Suprapubic skin (tissue), 4 donors: ENCODE data around the gene ERP27. TPM values are rescaled to one million over a fixed set of nuclear protein-coding genes. Genes with fewer than 3 reads are reported as not detected.

ENCODE experiments used
- DNase-seq, 2 donors: peaks; one replicate each; pipeline ENCODE4 v3.0.0-alpha.2; 2019; ENCODE audit warnings: low spot score in 2 of 2
- H3K27ac ChIP-seq: fragments of 200-600 bp; sonication (generic); one replicate; pipeline ENCODE4 v1.5.1; 2019
- H3K27me3 ChIP-seq: fragments of 200-600 bp; sonication (generic); one replicate; pipeline ENCODE4 v1.5.1; 2019
- H3K36me3 ChIP-seq: fragments of 200-600 bp; sonication (generic); one replicate; pipeline ENCODE4 v1.5.1; 2019
- H3K4me1 ChIP-seq: fragments of 200-600 bp; sonication (generic); one replicate; pipeline ENCODE4 v1.5.1; 2019
- H3K4me3 ChIP-seq: fragments of 200-600 bp; sonication (generic); one replicate; pipeline ENCODE4 v1.5.1; 2019; ENCODE audit warnings: mild to moderate bottlenecking
- H3K9me3 ChIP-seq: fragments of 200-600 bp; sonication (generic); one replicate; pipeline ENCODE4 v1.5.1; 2019
- CTCF ChIP-seq, 2 donors: fragments of 200-600 bp in 1 of 2; fragments of 450-650 bp in 1 of 2; sonication (generic) in 1 of 2; IDR thresholded peaks; one replicate each; pipeline ENCODE4 v1.5.1; 2016 to 2019; ENCODE audit warnings: antibody characterized with exemption in 2 of 2, mild to moderate bottlenecking in 1 of 2, moderate library complexity in 1 of 2
- EP300 ChIP-seq: sonication (generic); formaldehyde crosslinking; IDR thresholded peaks from one replicate; pipeline ENCODE4 v1.6.1; 2017; ENCODE audit warnings: antibody characterized with exemption
- POLR2A ChIP-seq, 2 donors: fragments of 450-650 bp; IDR thresholded peaks; one replicate each; pipeline ENCODE4 v1.6.1; 2017; ENCODE audit warnings: antibody characterized with exemption in 2 of 2, mild to moderate bottlenecking in 2 of 2, moderate library complexity in 2 of 2
- POLR2AphosphoS5 ChIP-seq, 3 donors: sonication (generic); formaldehyde crosslinking; IDR thresholded peaks; one replicate each; pipeline ENCODE4 v1.6.1; 2017; ENCODE audit warnings: antibody characterized with exemption in 3 of 3
- WGBS: methylation state at CpG from one replicate; pipeline ENCODE4 v1.1.5; 2018; 5-methylcytosine and 5-hydroxymethylcytosine counted together
- total RNA-seq, 4 donors: library from RNA; depleted of rRNA; stranded (reverse); fragments of >200 nt; gene quantifications; one replicate each; pipeline ENCODE4 v1.1.0, GENCODE V29; 2016

ERP27 gene
- total RNA-seq, 4 donors from 2014 or later: 0.21 to 2.5 (median 0.91) TPM; not detected in 1

- WGBS: 81% methylated on average over 4 of the region's 4 CpGs
- no peaks in the 10 kb centered on the region for H3K36me3 ChIP-seq
- TF ChIP-seq POLR2AphosphoS5 (IDR thresholded peaks at IDR 0.05) (no peak), CTCF (IDR thresholded peaks at IDR 0.05) (no peak), EP300 (no peak), POLR2A (IDR thresholded peaks at IDR 0.05) (no peak)
These were observed 37.1 kb upstream of the ERP27 start for GRCh38 chr12:14975457-14975856.

GRCh38 chr12:14974633-14975032, 36.3 kb upstream of the ERP27 start:
- no peaks in the 10 kb centered on the region for H3K4me1 ChIP-seq
- H3K9me3 ChIP-seq: no peaks in the 10 kb centered on the region
- no peaks in the 10 kb centered on the region for H3K36me3 ChIP-seq
- no peak for DNase-seq
- no peaks in the 10 kb centered on the region for H3K27me3 ChIP-seq
- no peak overlapping the region for H3K27ac ChIP-seq
- WGBS: 92% methylated on average over 3 of the region's 3 CpGs
- no peak overlapping the region for H3K4me3 ChIP-seq
- TF ChIP-seq POLR2AphosphoS5 (IDR thresholded peaks at IDR 0.05) (no peak), POLR2A (IDR thresholded peaks at IDR 0.05) (no peak), EP300 (no peak), CTCF (IDR thresholded peaks at IDR 0.05) (no peak)

More at GRCh38 chr12:14975457-14975856, 37.1 kb upstream of the ERP27 start:
- no peak overlapping the region for H3K4me3 ChIP-seq
- H3K27ac ChIP-seq: no peak overlapping the region
- no peak for DNase-seq
- no peaks in the 10 kb centered on the region for H3K9me3 ChIP-seq
- no peaks in the 10 kb centered on the region for H3K27me3 ChIP-seq
- no peaks in the 10 kb centered on the region for H3K4me1 ChIP-seq

GRCh38 chr12:14972816-14973215, 34.5 kb upstream of the ERP27 start, which contains the start of gene PDE6H:
Gene PDE6H, plus strand, starts transcription at chr12:14973042. Its CDS starts 4,971 bp downstream, at chr12:14978013.
- H3K36me3 ChIP-seq: no peaks in the 10 kb centered on the region
- no peak for DNase-seq
- 91% methylated on average over 2 of the region's 2 CpGs for WGBS
- H3K27me3 ChIP-seq: no peaks in the 10 kb centered on the region
- H3K27ac ChIP-seq: no peak within 1 kb of the TSS
- H3K4me1 ChIP-seq: no peaks in the 10 kb centered on the region
- H3K4me3 ChIP-seq: no peak within 1 kb of the TSS
- no peak for TF ChIP-seq CTCF (IDR thresholded peaks at IDR 0.05)
- no peaks in the 10 kb centered on the region for H3K9me3 ChIP-seq

- no peaks in the 10 kb centered on the region for H3K9me3 ChIP-seq
- H3K27ac ChIP-seq: no peak overlapping the region
- H3K4me3 ChIP-seq: no peak overlapping the region
- 60% methylated on average over 4 of the region's 4 CpGs for WGBS
- no peaks in the 10 kb centered on the region for H3K36me3 ChIP-seq
- H3K27me3 ChIP-seq: no peaks in the 10 kb centered on the region
- DNase-seq: no peak
- no peak for TF ChIP-seq POLR2A (IDR thresholded peaks at IDR 0.05)
- no peak for TF ChIP-seq POLR2AphosphoS5 (IDR thresholded peaks at IDR 0.05)
- TF ChIP-seq CTCF (IDR thresholded peaks at IDR 0.05): no peak
- no peak for TF ChIP-seq EP300
- no peaks in the 10 kb centered on the region for H3K4me1 ChIP-seq
These were observed 32.1 kb upstream of the ERP27 start for GRCh38 chr12:14970473-14970872.

GRCh38 chr12:14968478-14968877, 30.1 kb upstream of the ERP27 start:
- Histone ChIP-seq H3K9me3 (no peaks in the 10 kb centered on the region), H3K36me3 (no peaks in the 10 kb centered on the region), H3K27me3 (no peaks in the 10 kb centered on the region), H3K4me3 (no peak overlapping the region), H3K4me1 (no peaks in the 10 kb centered on the region), H3K27ac (no peak overlapping the region)
- WGBS: 63% methylated on average over 3 of the region's 3 CpGs
- no peak for DNase-seq
- TF ChIP-seq EP300: no peak
- TF ChIP-seq POLR2AphosphoS5 (IDR thresholded peaks at IDR 0.05): no peak
- no peak for TF ChIP-seq CTCF (IDR thresholded peaks at IDR 0.05)
- no peak for TF ChIP-seq POLR2A (IDR thresholded peaks at IDR 0.05)
